Activated CD8-positive, alpha-beta memory T cell treated with anti-CD3 and anti-CD28 coated beads, Interleukin-2, amount 50 U/mL, for 4 hours (primary cell): Measurements from ENCODE around the gene MPHOSPH9.

Source experiments
- DNase-seq: peaks from one replicate; pipeline ENCODE4 v3.0.0-alpha.2; 2020

The MPHOSPH9 gene

GRCh38 chr12:123148223-123148622 lies 84.7 kb downstream of the MPHOSPH9 start:
- no peak for DNase-seq

- no peak for DNase-seq
Measured at GRCh38 chr12:123145211-123145610, 87.7 kb downstream of the MPHOSPH9 start.

- no peak for DNase-seq
Measured at GRCh38 chr12:123143736-123144461, 89.0 kb downstream of the MPHOSPH9 start.

GRCh38 chr12:123142921-123143735 lies 89.8 kb downstream of the MPHOSPH9 start:
- DNase-seq: no peak

GRCh38 chr12:123142518-123142840 lies 90.5 kb downstream of the MPHOSPH9 start:
- DNase-seq: no peak

GRCh38 chr12:123141615-123142517 lies 91.1 kb downstream of the MPHOSPH9 start:
- DNase-seq: no peak

GRCh38 chr12:123140676-123141614 lies 92.0 kb downstream of the MPHOSPH9 start:
- no peak for DNase-seq

GRCh38 chr12:123139926-123140675 lies 92.8 kb downstream of the MPHOSPH9 start:
- no peak for DNase-seq

- DNase-seq: no peak
Measured at GRCh38 chr12:123135688-123136087, 97.3 kb downstream of the MPHOSPH9 start.

- no peak for DNase-seq
Measured at GRCh38 chr12:123134826-123135225, 98.1 kb downstream of the MPHOSPH9 start.

- DNase-seq: no peak
Measured at GRCh38 chr12:123134271-123134671, 98.7 kb downstream of the MPHOSPH9 start.

GRCh38 chr12:123133701-123134100 lies 99.2 kb downstream of the MPHOSPH9 start:
- no peak for DNase-seq

GRCh38 chr12:123132951-123133619 lies 99.9 kb downstream of the MPHOSPH9 start:
- no peak for DNase-seq

- no peak for DNase-seq
Measured at GRCh38 chr12:123131879-123132402, 101.0 kb downstream of the MPHOSPH9 start.

GRCh38 chr12:123131291-123131832 lies 101.6 kb downstream of the MPHOSPH9 start:
- DNase-seq: no peak

GRCh38 chr12:123129621-123130020 lies 103.3 kb downstream of the MPHOSPH9 start:
- DNase-seq: no peak

- DNase-seq: no peak
Measured at GRCh38 chr12:123127182-123127495, 105.8 kb downstream of the MPHOSPH9 start.

GRCh38 chr12:123126294-123127181 lies 106.4 kb downstream of the MPHOSPH9 start:
- no peak for DNase-seq

GRCh38 chr12:123122626-123123025 lies 110.3 kb downstream of the MPHOSPH9 start:
- DNase-seq: no peak
